Hepatocyte (in vitro differentiated cells): ENCODE data around the gene ZNF438. TPM values are rescaled to one million over a fixed set of nuclear protein-coding genes. Genes with fewer than 3 reads are reported as not detected.

Source experiments
- DNase-seq: peaks from one replicate; pipeline ENCODE4 v3.0.0-alpha.2; 2016; ENCODE audit warnings: low spot score
- H2AFZ ChIP-seq: fragments of 200-600 bp; sonication (generic); 2 replicates; pipeline ENCODE4 v1.6.0; 2016; ENCODE audit warnings: antibody characterized with exemption, mild to moderate bottlenecking
- H3K27ac ChIP-seq: fragments of 200-600 bp; sonication (generic); 2 replicates; pipeline ENCODE4 v1.5.1; 2016; ENCODE audit warnings: mild to moderate bottlenecking
- H3K27me3 ChIP-seq: fragments of 200-600 bp; sonication (generic); 2 replicates; pipeline ENCODE4 v1.6.1; 2016
- H3K36me3 ChIP-seq: fragments of 200-600 bp; sonication (generic); replicated peaks from 2 replicates; pipeline ENCODE4 v1.5.1; 2016; ENCODE audit warnings: low read depth; ENCODE audit not compliant: insufficient read depth
- H3K4me1 ChIP-seq: fragments of 200-600 bp; sonication (generic); 2 replicates; pipeline ENCODE4 v1.5.1; 2016; ENCODE audit warnings: mild to moderate bottlenecking, moderate library complexity; ENCODE audit not compliant: insufficient read depth
- H3K4me2 ChIP-seq: fragments of 200-600 bp; sonication (generic); 2 replicates; pipeline ENCODE4 v1.6.0; 2016
- H3K4me3 ChIP-seq: fragments of 200-600 bp; sonication (generic); 2 replicates; pipeline ENCODE4 v1.5.1; 2016; ENCODE audit warnings: mild to moderate bottlenecking
- H3K79me2 ChIP-seq: fragments of 200-600 bp; sonication (generic); 2 replicates; pipeline ENCODE4 v1.6.0; 2017; ENCODE audit warnings: mild to moderate bottlenecking
- H3K9me2 ChIP-seq: fragments of 200-600 bp; sonication (generic); replicated peaks from 2 replicates; pipeline ENCODE4 v1.6.0; 2017; ENCODE audit warnings: mild to moderate bottlenecking; ENCODE audit not compliant: insufficient read depth
- H3K9me3 ChIP-seq: fragments of 200-600 bp; sonication (generic); 2 replicates; pipeline ENCODE4 v1.5.1; 2016; ENCODE audit warnings: low read depth, mild to moderate bottlenecking
- H4K20me1 ChIP-seq: fragments of 200-600 bp; sonication (generic); 2 replicates; pipeline ENCODE4 v1.6.0; 2016; ENCODE audit warnings: mild to moderate bottlenecking; ENCODE audit not compliant: insufficient read depth, poor library complexity, severe bottlenecking
- CTCF ChIP-seq: fragments of 200-600 bp; sonication (generic); IDR thresholded peaks from 2 replicates; pipeline ENCODE4 v1.5.1; 2016; ENCODE audit warnings: antibody characterized with exemption, mild to moderate bottlenecking; ENCODE audit not compliant: poor library complexity
- EZH2 ChIP-seq: fragments of 200-600 bp; sonication (generic); IDR thresholded peaks from 2 replicates; pipeline ENCODE4 v1.6.1; 2016; ENCODE audit warnings: antibody characterized with exemption, mild to moderate bottlenecking, borderline replicate concordance
- EZH2phosphoT487 ChIP-seq: fragments of 200-600 bp; sonication (generic); IDR thresholded peaks from one replicate; pipeline ENCODE4 v1.6.1; 2018; ENCODE audit warnings: antibody characterized with exemption, mild to moderate bottlenecking, low read depth, moderate library complexity; ENCODE audit not compliant: unreplicated experiment, severe bottlenecking
- WGBS: methylation state at CpG from one replicate; pipeline ENCODE4 v1.1.6; 2016; ENCODE audit warnings: low lambda C conversion rate; ENCODE audit errors: missing lambda C conversion rate; 5-methylcytosine and 5-hydroxymethylcytosine counted together
- polyA plus RNA-seq: library from polyadenylated mRNA; unstranded; fragments of >200 nt; fragmentation: Nextera tagmentation; extraction: Ambion mirVana; gene quantifications from 2 replicates; pipeline ENCODE4 v1.2.1, GENCODE V29; 2016
- total RNA-seq: library from RNA; depleted of rRNA; stranded (reverse); fragments of >200 nt; gene quantifications from 2 replicates; pipeline ENCODE4 v1.2.3, GENCODE V29; 2014

ZNF438 gene
- total and polyA plus RNA-seq, 2 experiments from 2014 or later = 2.3 to 5.0 TPM

DNA sequence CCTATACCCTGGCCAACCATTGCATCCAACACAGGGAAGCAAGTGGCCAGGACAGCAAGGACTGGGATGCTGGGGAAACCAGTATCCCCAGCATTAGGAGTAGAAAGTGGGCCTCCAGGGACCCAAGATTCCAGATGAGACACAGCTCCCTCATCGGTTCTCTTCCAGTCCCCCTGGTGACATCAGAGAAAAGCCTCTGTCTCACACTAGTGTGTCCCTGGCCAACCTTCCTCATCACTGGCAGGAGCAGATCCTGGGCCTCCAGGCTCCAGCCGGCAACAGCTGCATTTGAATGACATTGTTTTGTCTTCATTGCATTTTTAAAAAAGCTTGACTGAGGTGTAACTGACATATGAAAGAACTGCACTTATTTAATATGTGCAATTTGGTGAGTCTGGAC is 224.8 kb downstream of the ZNF438 start:
- H4K20me1 ChIP-seq = no peaks in the 10 kb centered on the region
- H3K4me2 ChIP-seq = no peak overlapping the region
- no peaks in the 10 kb centered on the region for H3K79me2 ChIP-seq
- H2AFZ ChIP-seq = no peak overlapping the region
- no peak overlapping the region for H3K4me3 ChIP-seq
- H3K9me3 ChIP-seq = no peaks in the 10 kb centered on the region
- no peaks in the 10 kb centered on the region for H3K27me3 ChIP-seq
- H3K27ac ChIP-seq = no peak overlapping the region
- 76% methylated on average over 2 of the region's 2 CpGs for WGBS
- no peaks in the 10 kb centered on the region for H3K9me2 ChIP-seq
- peaks cover 20% of the 10 kb centered on the region for H3K4me1 ChIP-seq
- TF ChIP-seq EZH2 (no peak), EZH2phosphoT487 (no peak), CTCF (no peak)
- no peaks in the 10 kb centered on the region for H3K36me3 ChIP-seq
- DNase-seq = no peak

GRCh38 chr10:30805061-30805460 is 226.6 kb downstream of the ZNF438 start:
- Histone ChIP-seq H3K4me1 (peaks cover 13% of the 10 kb centered on the region), H4K20me1 (no peaks in the 10 kb centered on the region), H3K9me2 (no peaks in the 10 kb centered on the region), H3K27ac (peak overlapping the region; percentile 55), H3K9me3 (no peaks in the 10 kb centered on the region), H3K79me2 (no peaks in the 10 kb centered on the region), H3K27me3 (no peaks in the 10 kb centered on the region), H3K4me2 (no peak overlapping the region), H3K4me3 (no peak overlapping the region), H3K36me3 (no peaks in the 10 kb centered on the region), H2AFZ (no peak overlapping the region)
- no peak for DNase-seq
- TF ChIP-seq CTCF (no peak), EZH2phosphoT487 (no peak), EZH2 (no peak)
- 84% methylated on average over 9 of the region's 9 CpGs for WGBS

DNA sequence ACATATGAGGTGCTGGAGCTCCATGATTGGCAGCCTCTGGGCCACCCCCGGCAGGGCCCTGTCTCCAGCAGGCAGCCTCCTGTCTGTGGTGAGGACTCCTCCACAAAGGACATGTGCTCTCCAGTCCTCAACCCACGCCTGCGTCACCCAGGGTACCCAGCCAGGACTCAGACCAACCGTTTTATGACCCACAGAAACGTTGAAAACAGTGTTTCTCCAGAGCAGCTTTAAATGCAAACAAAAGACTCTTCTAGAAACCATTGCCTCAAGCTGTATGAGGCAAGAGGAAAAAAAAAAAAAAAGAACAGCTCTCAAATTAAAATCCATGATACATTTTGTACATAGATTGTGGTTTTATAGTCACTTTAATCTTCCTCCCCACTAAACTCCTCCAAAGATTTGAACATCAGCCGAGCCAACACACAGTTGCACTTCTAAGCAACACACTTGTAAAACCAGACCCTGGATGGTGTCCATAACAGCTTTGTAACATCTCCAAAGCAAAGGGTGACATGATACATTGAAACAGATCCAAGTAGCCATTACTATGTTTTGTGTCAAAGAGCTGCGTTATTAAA is 227.1 kb downstream of the ZNF438 start:
- H3K4me1 ChIP-seq = peaks cover 13% of the 10 kb centered on the region
- H2AFZ ChIP-seq = no peak overlapping the region
- H3K36me3 ChIP-seq = no peaks in the 10 kb centered on the region
- TF ChIP-seq CTCF (no peak), EZH2phosphoT487 (no peak), EZH2 (no peak)
- H3K9me3 ChIP-seq = no peaks in the 10 kb centered on the region
- H3K9me2 ChIP-seq = no peaks in the 10 kb centered on the region
- no peak overlapping the region for H3K4me2 ChIP-seq
- peak; percentile 61 for DNase-seq
- H3K79me2 ChIP-seq = no peaks in the 10 kb centered on the region
- H4K20me1 ChIP-seq = no peaks in the 10 kb centered on the region
- H3K27me3 ChIP-seq = no peaks in the 10 kb centered on the region
- H3K4me3 ChIP-seq = no peak overlapping the region
- WGBS = 66% methylated on average over 7 of the region's 7 CpGs
- peak overlapping the region; percentile 89 for H3K27ac ChIP-seq

DNA sequence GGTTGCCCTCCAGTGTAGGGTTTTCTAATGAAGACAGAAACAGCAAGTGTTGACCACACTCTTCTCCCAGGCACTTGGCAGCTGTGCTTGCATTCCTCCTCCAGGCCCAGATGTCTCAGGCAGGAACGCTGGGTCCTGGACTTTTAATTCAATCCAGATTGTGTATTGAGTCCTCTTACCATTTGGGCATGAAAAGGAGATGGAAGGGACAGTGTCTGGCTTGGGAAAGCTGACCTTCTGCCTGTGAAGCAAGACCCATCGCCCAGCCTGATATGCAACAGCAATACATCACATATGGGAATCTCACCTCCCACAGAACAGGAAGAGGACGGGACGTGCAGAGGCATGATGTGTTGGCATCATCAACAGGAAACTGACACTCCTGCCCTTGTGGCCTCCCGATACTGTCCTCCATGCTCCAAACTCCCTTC is 227.8 kb downstream of the ZNF438 start:
- no peak for DNase-seq
- Histone ChIP-seq H3K27ac (peak overlapping the region; percentile 89), H3K4me2 (no peak overlapping the region), H3K79me2 (no peaks in the 10 kb centered on the region), H3K27me3 (no peaks in the 10 kb centered on the region), H3K9me2 (no peaks in the 10 kb centered on the region), H3K9me3 (no peaks in the 10 kb centered on the region), H2AFZ (no peak overlapping the region), H3K36me3 (no peaks in the 10 kb centered on the region), H4K20me1 (no peaks in the 10 kb centered on the region), H3K4me1 (peaks cover 13% of the 10 kb centered on the region), H3K4me3 (no peak overlapping the region)
- 79% methylated on average over 5 of the region's 5 CpGs for WGBS
- TF ChIP-seq EZH2phosphoT487 (no peak), EZH2 (no peak), CTCF (no peak)
